H9 (cell line): ENCODE results near the gene MGST1. TPM values are rescaled to one million over a fixed set of nuclear protein-coding genes. Genes with fewer than 3 reads are reported as not detected.

ENCODE experiments used
- DNase-seq: peaks from one replicate; pipeline ENCODE4 v3.0.0-alpha.2; 2017
- H2AFZ ChIP-seq: one replicate; pipeline ENCODE4 v1.6.1; 2013; ENCODE audit warnings: mild to moderate bottlenecking, low read length, control low read depth, moderate library complexity
- H2AK5ac ChIP-seq: 2 replicates; pipeline ENCODE4 v1.6.1; 2013; ENCODE audit warnings: low read length, control low read depth, mixed read lengths; ENCODE audit not compliant: insufficient read length
- H2BK120ac ChIP-seq: one replicate; pipeline ENCODE4 v1.6.1; 2013; ENCODE audit warnings: low read depth, mild to moderate bottlenecking, low read length, control low read depth, inconsistent platforms; ENCODE audit not compliant: poor library complexity, severe bottlenecking
- H2BK12ac ChIP-seq: 2 replicates; pipeline ENCODE4 v1.6.1; 2013; ENCODE audit warnings: low read length, control low read depth, mixed read lengths, low read depth; ENCODE audit not compliant: insufficient read length
- H2BK15ac ChIP-seq: 2 replicates; pipeline ENCODE4 v1.6.1; 2013; ENCODE audit warnings: low read depth, low read length, control low read depth
- H2BK20ac ChIP-seq: one replicate; pipeline ENCODE4 v1.6.1; 2013; ENCODE audit warnings: low read depth, mild to moderate bottlenecking, low read length, control low read depth, inconsistent platforms; ENCODE audit not compliant: poor library complexity, severe bottlenecking
- H2BK5ac ChIP-seq: 2 replicates; pipeline ENCODE4 v1.6.1; 2013; ENCODE audit warnings: low read length, control low read depth, mixed read lengths; ENCODE audit not compliant: insufficient read length
- H3K14ac ChIP-seq: 2 replicates; pipeline ENCODE4 v1.6.1; 2013; ENCODE audit warnings: low read length, control low read depth; ENCODE audit not compliant: insufficient read depth
- H3K18ac ChIP-seq: 2 replicates; pipeline ENCODE4 v1.6.1; 2013; ENCODE audit warnings: low read depth, mild to moderate bottlenecking, mixed read lengths, low read length, control low read depth; ENCODE audit not compliant: insufficient read length
- H3K23ac ChIP-seq: 2 replicates; pipeline ENCODE4 v1.6.1; 2013; ENCODE audit warnings: low read length, control low read depth, mixed read lengths, low read depth; ENCODE audit not compliant: insufficient read length
- H3K23me2 ChIP-seq: 2 replicates; pipeline ENCODE4 v1.6.1; 2013; ENCODE audit warnings: low read depth, mild to moderate bottlenecking, mixed read lengths, low read length, control low read depth; ENCODE audit not compliant: insufficient read length, poor library complexity, severe bottlenecking
- H3K27ac ChIP-seq: 2 replicates; pipeline ENCODE4 v1.5.1; 2013; ENCODE audit warnings: low read length, control low read depth, mixed read lengths, low read depth; ENCODE audit not compliant: insufficient read length
- H3K27me3 ChIP-seq: 2 replicates; pipeline ENCODE4 v1.6.1; 2013; ENCODE audit warnings: low read length, control low read depth, inconsistent platforms; ENCODE audit not compliant: insufficient read depth
- H3K4ac ChIP-seq: 2 replicates; pipeline ENCODE4 v1.6.1; 2013; ENCODE audit warnings: low read depth, mild to moderate bottlenecking, control low read depth, inconsistent platforms, low read length, moderate library complexity
- H3K4me1 ChIP-seq: 2 replicates; pipeline ENCODE4 v1.6.1; 2013; ENCODE audit warnings: low read length, control low read depth, inconsistent platforms; ENCODE audit not compliant: insufficient read depth
- H3K4me2 ChIP-seq: 2 replicates; pipeline ENCODE4 v1.6.1; 2013; ENCODE audit warnings: low read length, control low read depth, mixed read lengths; ENCODE audit not compliant: insufficient read length, insufficient read depth
- H3K56ac ChIP-seq: 2 replicates; pipeline ENCODE4 v1.6.1; 2013; ENCODE audit warnings: low read depth, mild to moderate bottlenecking, mixed read lengths, low read length, control low read depth; ENCODE audit not compliant: insufficient read length
- H3K79me1 ChIP-seq: 2 replicates; pipeline ENCODE4 v1.6.1; 2013; ENCODE audit warnings: low read depth, mild to moderate bottlenecking, moderate library complexity, low read length, control low read depth, inconsistent platforms; ENCODE audit not compliant: insufficient read depth, poor library complexity, severe bottlenecking
- H3K79me2 ChIP-seq: 2 replicates; pipeline ENCODE4 v1.6.1; 2013; ENCODE audit warnings: low read length, control low read depth, inconsistent platforms; ENCODE audit not compliant: insufficient read depth
- H3K9ac ChIP-seq: 2 replicates; pipeline ENCODE4 v1.6.1; 2013; ENCODE audit warnings: low read length, control low read depth, mixed read lengths; ENCODE audit not compliant: insufficient read length; ENCODE audit errors: extremely low read depth
- H3K9me3 ChIP-seq: one replicate; pipeline ENCODE4 v1.6.1; 2013; ENCODE audit warnings: low read depth, low read length, inconsistent platforms; ENCODE audit not compliant: control insufficient read depth
- H3T11ph ChIP-seq: one replicate; pipeline ENCODE4 v1.6.1; 2013; ENCODE audit warnings: mild to moderate bottlenecking, low read length, control low read depth, inconsistent platforms
- H4K20me1 ChIP-seq: one replicate; pipeline ENCODE4 v1.6.1; 2013; ENCODE audit not compliant: control insufficient read depth, insufficient read length, insufficient read depth
- H4K5ac ChIP-seq: 2 replicates; pipeline ENCODE4 v1.6.1; 2013; ENCODE audit warnings: low read depth, mild to moderate bottlenecking, mixed read lengths, low read length, control low read depth; ENCODE audit not compliant: insufficient read length
- H4K8ac ChIP-seq: replicated peaks from 2 replicates; pipeline ENCODE4 v1.6.1; 2013; ENCODE audit warnings: low read length, control low read depth, mixed read lengths, low read depth; ENCODE audit not compliant: insufficient read length
- H4K91ac ChIP-seq: 2 replicates; pipeline ENCODE4 v1.6.1; 2013; ENCODE audit warnings: low read depth, mild to moderate bottlenecking, moderate library complexity, mixed read lengths, low read length, control low read depth; ENCODE audit not compliant: insufficient read length
- H3K27ac Mint-ChIP-seq, 3 experiments: 2 replicates in 2 of 3; 3 replicates in 1 of 3; pipeline ENCODE4 v1.8.0; 2020 to 2021; ENCODE audit warnings: mixed read lengths in 3 of 3, mild to moderate bottlenecking in 1 of 3, moderate library complexity in 1 of 3
- H3K27me3 Mint-ChIP-seq: 2 replicates; pipeline ENCODE4 v1.8.0; 2021; ENCODE audit warnings: low read depth, mild to moderate bottlenecking, moderate library complexity, mixed read lengths
- H3K36me3 Mint-ChIP-seq, 3 experiments: 2 replicates in 2 of 3; 3 replicates in 1 of 3; pipeline ENCODE4 v1.8.0; 2020 to 2021; ENCODE audit warnings: low read depth in 3 of 3, mixed read lengths in 3 of 3; ENCODE audit not compliant: insufficient read depth in 1 of 3
- H3K4me1 Mint-ChIP-seq, 2 experiments: 2 replicates each; pipeline ENCODE4 v1.8.0; 2020; ENCODE audit warnings: mixed read lengths in 2 of 2
- H3K4me3 Mint-ChIP-seq, 2 experiments: 2 replicates in 1 of 2; 3 replicates in 1 of 2; pipeline ENCODE4 v1.8.0; 2020 to 2021; ENCODE audit warnings: mild to moderate bottlenecking in 2 of 2, mixed read lengths in 2 of 2, moderate library complexity in 1 of 2
- H3K9me3 Mint-ChIP-seq, 2 experiments: 2 replicates in 1 of 2; 3 replicates in 1 of 2; pipeline ENCODE4 v1.8.0; 2020; ENCODE audit warnings: mild to moderate bottlenecking in 2 of 2, mixed read lengths in 2 of 2, moderate library complexity in 1 of 2
- WGBS: extraction: QIAGEN DNeasy Blood & Tissue Kit; methylation state at CpG from one replicate; pipeline ENCODE4 v1.1.7; 2013; ENCODE audit warnings: missing lambda C conversion rate, low lambda C conversion rate, mixed read lengths; ENCODE audit not compliant: insufficient read length; ENCODE audit errors: extremely low coverage; 5-methylcytosine and 5-hydroxymethylcytosine counted together
- total RNA-seq: library from RNA; stranded (reverse); gene quantifications from 2 replicates; pipeline ENCODE4 v1.2.1, GENCODE V29; 2021
- TF ChIP-seq, protein P1 (sequence below): fragments of 200-600 bp; sonication (generic); conservative IDR thresholded peaks from 3 replicates; pipeline ENCODE4 v1.8.0; 2021; ENCODE audit warnings: antibody characterized with exemption, mild to moderate bottlenecking

Gene MGST1
- total RNA-seq, 1 experiment from 2014 or later: 235 TPM

DNA sequence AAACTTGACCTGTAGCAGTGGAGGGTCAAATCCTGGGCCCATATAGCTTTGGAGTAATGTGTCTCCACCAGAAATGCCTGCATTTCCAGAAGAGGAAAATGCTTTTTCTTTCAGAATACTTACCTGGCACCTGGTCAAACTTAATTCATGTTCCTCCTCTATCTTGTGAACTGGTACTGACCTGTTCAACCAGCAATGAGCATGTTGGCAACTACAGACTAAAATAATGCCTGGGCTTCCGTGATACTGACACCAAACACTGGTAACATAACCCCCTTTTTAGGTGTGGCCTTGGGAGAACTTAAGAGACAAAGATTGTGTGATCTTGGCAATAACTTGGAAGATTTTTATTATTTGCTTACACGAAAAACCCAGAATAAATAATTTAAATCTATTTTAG, 23.8 kb upstream of the MGST1 start:
- Histone ChIP-seq H3T11ph (no peak overlapping the region), H3K14ac (no peak overlapping the region), H4K5ac (no peak overlapping the region), H3K4ac (no peak overlapping the region), H4K91ac (no peak overlapping the region), H3K4me1 (no peaks in the 10 kb centered on the region), H3K9me3 (no peaks in the 10 kb centered on the region), H3K79me1 (no peaks in the 10 kb centered on the region), H2BK12ac (no peak overlapping the region), H2BK20ac (no peak overlapping the region), H2AFZ (no peak overlapping the region), H3K9ac (no peak overlapping the region), H4K8ac (no peak overlapping the region), H3K27ac (no peak overlapping the region), H3K18ac (no peak overlapping the region), H3K27me3 (no peaks in the 10 kb centered on the region), H3K4me2 (no peak overlapping the region), H2BK5ac (no peak overlapping the region), H3K23me2 (no peaks in the 10 kb centered on the region), H4K20me1 (no peaks in the 10 kb centered on the region), H2AK5ac (no peak overlapping the region), H2BK120ac (no peak overlapping the region), H3K79me2 (no peaks in the 10 kb centered on the region), H3K56ac (no peak overlapping the region), H3K23ac (no peak overlapping the region), H2BK15ac (no peak overlapping the region)
- Mint-ChIP-seq H3K36me3 (no peaks in the 10 kb centered on the region; a peak in 1 of 7 replicates), H3K4me1 (peaks cover 4 to 6% of the 10 kb centered on the region in 2 experiments; a peak in 2 of 4 replicates), H3K27me3 (no peaks in the 10 kb centered on the region), H3K4me3 (no peak overlapping the region), H3K9me3 (peaks cover 4 to 8% of the 10 kb centered on the region in 2 experiments; a peak in 4 of 5 replicates), H3K27ac (no peak overlapping the region)
- no peak for DNase-seq
- TF ChIP-seq, protein P1, sequence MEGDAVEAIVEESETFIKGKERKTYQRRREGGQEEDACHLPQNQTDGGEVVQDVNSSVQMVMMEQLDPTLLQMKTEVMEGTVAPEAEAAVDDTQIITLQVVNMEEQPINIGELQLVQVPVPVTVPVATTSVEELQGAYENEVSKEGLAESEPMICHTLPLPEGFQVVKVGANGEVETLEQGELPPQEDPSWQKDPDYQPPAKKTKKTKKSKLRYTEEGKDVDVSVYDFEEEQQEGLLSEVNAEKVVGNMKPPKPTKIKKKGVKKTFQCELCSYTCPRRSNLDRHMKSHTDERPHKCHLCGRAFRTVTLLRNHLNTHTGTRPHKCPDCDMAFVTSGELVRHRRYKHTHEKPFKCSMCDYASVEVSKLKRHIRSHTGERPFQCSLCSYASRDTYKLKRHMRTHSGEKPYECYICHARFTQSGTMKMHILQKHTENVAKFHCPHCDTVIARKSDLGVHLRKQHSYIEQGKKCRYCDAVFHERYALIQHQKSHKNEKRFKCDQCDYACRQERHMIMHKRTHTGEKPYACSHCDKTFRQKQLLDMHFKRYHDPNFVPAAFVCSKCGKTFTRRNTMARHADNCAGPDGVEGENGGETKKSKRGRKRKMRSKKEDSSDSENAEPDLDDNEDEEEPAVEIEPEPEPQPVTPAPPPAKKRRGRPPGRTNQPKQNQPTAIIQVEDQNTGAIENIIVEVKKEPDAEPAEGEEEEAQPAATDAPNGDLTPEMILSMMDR: no peak
- WGBS: no CpG with 5 or more reads among the region's 2 CpGs
